Thyroid gland (tissue), 4 donors: ENCODE measurements around the gene ALCAM. TPM values are rescaled to one million over a fixed set of nuclear protein-coding genes. Genes with fewer than 3 reads are reported as not detected.

Source experiments
- DNase-seq, 2 donors: peaks; one replicate each; pipeline ENCODE4 v3.0.0-alpha.2; 2019
- H3K27ac ChIP-seq, 3 donors: fragments of 200-600 bp; sonication (generic); 1 replicate in 2 of 3; 2 replicates in 1 of 3; pipeline ENCODE4 v1.5.1; 2016 to 2019; ENCODE audit warnings: mild to moderate bottlenecking in 1 of 3, moderate library complexity in 1 of 3
- H3K27me3 ChIP-seq: fragments of 200-600 bp; sonication (generic); one replicate; pipeline ENCODE4 v1.5.1; 2019
- H3K36me3 ChIP-seq, 2 donors: fragments of 200-600 bp; sonication (generic); one replicate each; pipeline ENCODE4 v1.5.1; 2016 to 2019
- H3K4me1 ChIP-seq, 2 donors: fragments of 200-600 bp; sonication (generic); one replicate each; pipeline ENCODE4 v1.5.1; 2017 to 2019
- H3K4me3 ChIP-seq, 3 donors: fragments of 200-600 bp; sonication (generic); replicated peaks in 1 of 3; 1 replicate in 2 of 3; 2 replicates in 1 of 3; pipeline ENCODE4 v1.5.1; 2016; ENCODE audit warnings: mild to moderate bottlenecking in 1 of 3
- H3K9me3 ChIP-seq: fragments of 200-600 bp; sonication (generic); one replicate; pipeline ENCODE4 v1.5.1; 2017
- POLR2A ChIP-seq, 2 donors: fragments of 450-650 bp; IDR thresholded peaks; one replicate each; pipeline ENCODE4 v1.6.1; 2017; ENCODE audit warnings: antibody characterized with exemption in 2 of 2, mild to moderate bottlenecking in 2 of 2, moderate library complexity in 1 of 2
- WGBS, 2 donors: methylation state at CpG; one replicate each; pipeline ENCODE4 v1.1.5; 2017; 5-methylcytosine and 5-hydroxymethylcytosine counted together
- intact Hi-C: fragments of 100-400 bp; cut with DNase I; formaldehyde crosslinking; loops from one replicate; pipeline ENCODE4 v1.15.1; 2023
- total RNA-seq, 4 donors: library from RNA; depleted of rRNA; stranded (reverse); fragments of >200 nt; gene quantifications; one replicate each; pipeline ENCODE4 v1.2.3, GENCODE V29; 2016
- TF ChIP-seq, protein P1 (sequence below), 6 experiments: fragments of 200-600 bp in 3 of 6; fragments of 450-650 bp in 3 of 6; sonication (generic) in 3 of 6; IDR thresholded peaks; one replicate each; pipeline ENCODE4 v1.5.1; 2016 to 2019; ENCODE audit warnings: antibody characterized with exemption in 6 of 6, mild to moderate bottlenecking in 2 of 6, inconsistent platforms in 1 of 6, moderate library complexity in 1 of 6

ALCAM gene
- total RNA-seq, 4 donors from 2014 or later = 86.5 to 129 (median 108) TPM

GRCh38 chr3:105505170-105505569, 138.5 kb downstream of the ALCAM start:
- no peak overlapping the region for H3K4me3 ChIP-seq
- no peak for DNase-seq
- no peaks in the 10 kb centered on the region for H3K27me3 ChIP-seq
- H3K27ac ChIP-seq = no peak overlapping the region
- H3K9me3 ChIP-seq = no peaks in the 10 kb centered on the region
- intact Hi-C loops = no loop called here
- TF ChIP-seq POLR2A (IDR thresholded peaks at IDR 0.05) = no peak
- TF ChIP-seq, protein P1, sequence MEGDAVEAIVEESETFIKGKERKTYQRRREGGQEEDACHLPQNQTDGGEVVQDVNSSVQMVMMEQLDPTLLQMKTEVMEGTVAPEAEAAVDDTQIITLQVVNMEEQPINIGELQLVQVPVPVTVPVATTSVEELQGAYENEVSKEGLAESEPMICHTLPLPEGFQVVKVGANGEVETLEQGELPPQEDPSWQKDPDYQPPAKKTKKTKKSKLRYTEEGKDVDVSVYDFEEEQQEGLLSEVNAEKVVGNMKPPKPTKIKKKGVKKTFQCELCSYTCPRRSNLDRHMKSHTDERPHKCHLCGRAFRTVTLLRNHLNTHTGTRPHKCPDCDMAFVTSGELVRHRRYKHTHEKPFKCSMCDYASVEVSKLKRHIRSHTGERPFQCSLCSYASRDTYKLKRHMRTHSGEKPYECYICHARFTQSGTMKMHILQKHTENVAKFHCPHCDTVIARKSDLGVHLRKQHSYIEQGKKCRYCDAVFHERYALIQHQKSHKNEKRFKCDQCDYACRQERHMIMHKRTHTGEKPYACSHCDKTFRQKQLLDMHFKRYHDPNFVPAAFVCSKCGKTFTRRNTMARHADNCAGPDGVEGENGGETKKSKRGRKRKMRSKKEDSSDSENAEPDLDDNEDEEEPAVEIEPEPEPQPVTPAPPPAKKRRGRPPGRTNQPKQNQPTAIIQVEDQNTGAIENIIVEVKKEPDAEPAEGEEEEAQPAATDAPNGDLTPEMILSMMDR (IDR thresholded peaks at IDR 0.05) = no peak
- H3K36me3 ChIP-seq = no peaks in the 10 kb centered on the region
- H3K4me1 ChIP-seq = peaks cover 0 to 10% of the 10 kb centered on the region in 2 donors
- WGBS, 2 donors = 72 to 76% methylated on average over 5 of the region's 5 CpGs

DNA sequence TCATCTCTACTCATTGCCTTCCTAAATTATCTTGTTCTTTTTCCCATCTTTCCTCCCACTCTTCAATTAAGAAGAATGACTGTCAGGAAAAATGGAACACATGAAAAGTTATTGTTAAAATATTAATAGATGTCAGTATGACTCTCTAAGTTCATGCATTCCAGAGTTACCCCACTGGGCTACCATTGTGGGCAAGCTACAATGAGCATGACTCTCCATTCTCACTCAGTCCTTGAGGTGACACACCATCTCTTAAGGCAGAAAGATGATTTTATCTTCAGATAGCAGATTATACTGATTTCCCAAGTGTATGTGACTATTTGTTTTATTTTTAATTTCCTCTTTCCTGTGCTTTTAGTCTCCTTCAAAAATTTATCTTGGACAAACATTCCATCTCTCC, 144.3 kb downstream of the ALCAM start:
- intact Hi-C loops = loop anchor here (10.0 kb wide), 1 partner anchor 146 kb away; the partner anchor contains the start of gene ALCAM
- TF ChIP-seq, protein P1 (IDR thresholded peaks at IDR 0.05) = no peak
- TF ChIP-seq POLR2A (IDR thresholded peaks at IDR 0.05) = no peak
- H3K27me3 ChIP-seq = no peaks in the 10 kb centered on the region

DNA sequence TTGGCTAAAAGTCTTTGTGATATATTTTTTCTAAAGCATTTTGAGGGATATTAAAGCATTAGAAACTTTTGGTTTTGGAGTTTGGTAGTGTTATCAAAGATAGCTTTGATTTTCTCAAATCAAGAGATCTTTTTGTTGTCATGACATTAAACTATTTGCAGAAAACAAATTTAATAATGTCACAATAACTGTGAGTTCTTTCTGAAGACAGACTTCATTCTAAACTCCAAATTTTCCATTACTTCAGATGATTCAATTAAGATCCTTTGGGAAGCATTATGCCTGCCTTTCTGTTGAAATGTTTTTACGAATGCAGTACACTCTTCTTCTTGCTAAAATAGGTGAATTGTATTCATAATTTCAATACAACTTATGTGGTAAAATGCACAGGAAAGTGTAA, 145.4 kb downstream of the ALCAM start:
- DNase-seq = no peak
- Histone ChIP-seq H3K27me3 (no peaks in the 10 kb centered on the region), H3K4me1 (no peaks in the 10 kb centered on the region), H3K27ac (no peak overlapping the region), H3K9me3 (no peaks in the 10 kb centered on the region), H3K4me3 (no peak overlapping the region), H3K36me3 (no peaks in the 10 kb centered on the region)
- intact Hi-C loops = loop anchor here (10.0 kb wide), 1 partner anchor 147 kb away; the partner anchor contains the start of gene ALCAM
- TF ChIP-seq, protein P1 (IDR thresholded peaks at IDR 0.05) = no peak
- no peak for TF ChIP-seq POLR2A (IDR thresholded peaks at IDR 0.05)
- WGBS, 2 donors = 74 to 89% methylated on average over 1 of the region's 1 CpG

More for the DNA sequence above, 144.3 kb downstream of the ALCAM start:
- no peak overlapping the region for H3K27ac ChIP-seq
- no peaks in the 10 kb centered on the region for H3K9me3 ChIP-seq
- no peak for DNase-seq
- no peak overlapping the region for H3K4me3 ChIP-seq
- no peaks in the 10 kb centered on the region for H3K36me3 ChIP-seq
- H3K4me1 ChIP-seq = no peaks in the 10 kb centered on the region

DNA sequence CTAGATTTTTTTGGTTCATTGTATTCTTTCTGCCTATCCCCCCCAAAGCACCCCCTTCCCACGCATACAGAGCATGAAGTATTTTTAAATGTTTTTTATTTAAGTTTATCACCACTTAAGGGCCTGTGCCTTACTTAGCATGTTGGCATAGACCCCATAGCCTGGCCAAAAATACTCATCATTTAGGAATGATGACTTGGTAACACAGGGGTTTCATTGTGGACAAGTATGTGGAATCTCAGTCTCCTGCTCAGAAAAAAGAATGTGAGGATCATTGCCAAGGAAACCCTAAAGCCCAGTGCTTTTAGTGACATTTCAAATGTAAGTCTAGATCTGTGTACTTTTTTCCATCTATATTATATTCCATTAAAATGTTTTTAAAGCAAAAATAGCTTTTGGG, 146.3 kb downstream of the ALCAM start:
- TF ChIP-seq, protein P1 (IDR thresholded peaks at IDR 0.05) = no peak
- no peak for TF ChIP-seq POLR2A (IDR thresholded peaks at IDR 0.05)
- H3K36me3 ChIP-seq = no peaks in the 10 kb centered on the region
- 93 to 95% methylated on average over 1 of the region's 1 CpG for WGBS, 2 donors
- intact Hi-C loops = loop anchor here (10.0 kb wide), 1 partner anchor 148 kb away; the partner anchor contains the start of gene ALCAM
- no peaks in the 10 kb centered on the region for H3K4me1 ChIP-seq
- no peak for DNase-seq
- no peaks in the 10 kb centered on the region for H3K9me3 ChIP-seq
- H3K27me3 ChIP-seq = no peaks in the 10 kb centered on the region
- no peak overlapping the region for H3K4me3 ChIP-seq
- no peak overlapping the region for H3K27ac ChIP-seq

DNA sequence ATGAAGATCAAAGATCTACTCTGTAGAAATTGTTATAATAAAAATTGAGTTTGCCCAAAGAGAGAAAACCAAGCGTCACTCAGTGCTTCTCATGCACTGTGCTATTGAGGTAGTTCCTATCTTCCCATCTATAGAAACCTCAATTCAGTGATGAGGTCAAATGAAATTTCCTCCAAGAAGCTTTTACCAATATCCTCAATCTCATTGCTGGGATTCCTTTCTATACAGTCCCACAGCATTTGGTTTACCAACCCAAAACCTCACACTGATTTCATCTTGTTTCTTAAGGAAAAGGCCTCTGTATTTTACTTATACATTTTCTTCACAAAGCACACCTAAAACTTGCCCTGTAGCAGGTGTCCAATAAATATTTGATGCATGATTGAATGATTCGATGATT, 147.2 kb downstream of the ALCAM start:
- no peaks in the 10 kb centered on the region for H3K4me1 ChIP-seq
- DNase-seq = no peak
- H3K9me3 ChIP-seq = no peaks in the 10 kb centered on the region
- intact Hi-C loops = loop anchor here (10.0 kb wide), 1 partner anchor 149 kb away; the partner anchor contains the start of gene ALCAM
- TF ChIP-seq POLR2A (IDR thresholded peaks at IDR 0.05) = no peak
- TF ChIP-seq, protein P1 (IDR thresholded peaks at IDR 0.05) = no peak
- no peak overlapping the region for H3K4me3 ChIP-seq
- H3K27ac ChIP-seq = no peak overlapping the region
- H3K27me3 ChIP-seq = no peaks in the 10 kb centered on the region
- no peaks in the 10 kb centered on the region for H3K36me3 ChIP-seq
- 95 to 98% methylated on average over 2 of the region's 2 CpGs for WGBS, 2 donors
